ENCODE measurements around the gene ADAMTS15. TPM values are rescaled to one million over a fixed set of nuclear protein-coding genes. Genes with fewer than 3 reads are reported as not detected.

ADAMTS15 gene
- total RNA-seq, 2 donors from 2014 or later: 10.8 to 14.1 TPM

- Histone ChIP-seq H3K36me3 (no peaks in the 10 kb centered on the region), H3K27ac (no peak overlapping the region), H3K4me3 (no peak overlapping the region), H3K27me3 (replicated peaks; ENCODE audit: insufficient read depth) (no peaks in the 10 kb centered on the region), H3K4me1 (ENCODE audit: control insufficient read depth in 1 of 2, low read depth in 2 of 2) (peaks cover 0 to 19% of the 10 kb centered on the region in 2 donors), H3K9me3 (no peaks in the 10 kb centered on the region)
- TF ChIP-seq, protein P1, sequence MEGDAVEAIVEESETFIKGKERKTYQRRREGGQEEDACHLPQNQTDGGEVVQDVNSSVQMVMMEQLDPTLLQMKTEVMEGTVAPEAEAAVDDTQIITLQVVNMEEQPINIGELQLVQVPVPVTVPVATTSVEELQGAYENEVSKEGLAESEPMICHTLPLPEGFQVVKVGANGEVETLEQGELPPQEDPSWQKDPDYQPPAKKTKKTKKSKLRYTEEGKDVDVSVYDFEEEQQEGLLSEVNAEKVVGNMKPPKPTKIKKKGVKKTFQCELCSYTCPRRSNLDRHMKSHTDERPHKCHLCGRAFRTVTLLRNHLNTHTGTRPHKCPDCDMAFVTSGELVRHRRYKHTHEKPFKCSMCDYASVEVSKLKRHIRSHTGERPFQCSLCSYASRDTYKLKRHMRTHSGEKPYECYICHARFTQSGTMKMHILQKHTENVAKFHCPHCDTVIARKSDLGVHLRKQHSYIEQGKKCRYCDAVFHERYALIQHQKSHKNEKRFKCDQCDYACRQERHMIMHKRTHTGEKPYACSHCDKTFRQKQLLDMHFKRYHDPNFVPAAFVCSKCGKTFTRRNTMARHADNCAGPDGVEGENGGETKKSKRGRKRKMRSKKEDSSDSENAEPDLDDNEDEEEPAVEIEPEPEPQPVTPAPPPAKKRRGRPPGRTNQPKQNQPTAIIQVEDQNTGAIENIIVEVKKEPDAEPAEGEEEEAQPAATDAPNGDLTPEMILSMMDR (IDR thresholded peaks at IDR 0.05): no peak
- DNase-seq (ENCODE audit: low spot score) (no peak), ATAC-seq (ENCODE audit: insufficient number of reproducible peaks, low FRiP score, low read depth) (no peak)
Observed at GRCh38 chr11:130421697-130422096, 26.7 kb upstream of the ADAMTS15 start.

GRCh38 chr11:130422251-130422995 lies 26.0 kb upstream of the ADAMTS15 start:
- H3K4me1 ChIP-seq (ENCODE audit: control insufficient read depth in 1 of 2, low read depth in 2 of 2): peaks cover 0 to 26% of the 10 kb centered on the region in 2 donors
- no peak for ATAC-seq (ENCODE audit: insufficient number of reproducible peaks, low FRiP score, low read depth)

DNA sequence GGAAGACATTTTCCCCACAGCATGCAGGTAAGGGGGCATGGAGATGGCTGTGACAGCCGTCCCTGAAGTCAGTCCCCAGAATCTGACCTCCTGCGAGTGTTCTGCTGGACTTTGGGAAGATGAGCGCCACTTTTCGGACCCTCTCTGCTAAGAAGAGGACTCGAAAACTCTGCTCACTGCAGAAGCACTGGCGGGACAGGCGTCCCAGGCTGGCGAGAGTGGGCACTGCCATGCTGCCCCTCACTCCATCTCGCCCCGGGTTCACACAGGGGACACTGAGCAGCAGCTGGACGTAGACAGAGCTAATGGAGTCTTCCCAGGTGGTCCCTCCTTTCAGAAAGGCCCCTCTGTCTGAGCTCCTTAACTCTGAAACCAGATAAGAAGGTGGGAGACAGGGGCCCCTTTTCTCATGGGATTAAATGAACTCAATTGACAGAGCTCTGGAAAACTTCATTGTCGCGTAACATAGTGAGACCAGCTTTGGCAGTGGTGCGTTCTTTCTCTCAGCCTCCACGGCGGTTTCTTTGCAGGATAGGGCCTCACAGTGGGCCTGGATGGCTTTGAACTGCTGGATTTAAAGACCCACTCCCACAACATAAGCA lies 24.8 kb upstream of the ADAMTS15 start:
- no peak for ATAC-seq (ENCODE audit: insufficient number of reproducible peaks, low FRiP score, low read depth)
- no peak overlapping the region for H3K4me3 ChIP-seq
- no peaks in the 10 kb centered on the region for H3K36me3 ChIP-seq
- no peak for DNase-seq (ENCODE audit: low spot score)
- H3K27me3 ChIP-seq (replicated peaks; ENCODE audit: insufficient read depth): no peaks in the 10 kb centered on the region
- H3K9me3 ChIP-seq: no peaks in the 10 kb centered on the region
- H3K27ac ChIP-seq: no peak overlapping the region
- peaks cover 2 to 27% of the 10 kb centered on the region in 2 donors for H3K4me1 ChIP-seq (ENCODE audit: control insufficient read depth in 1 of 2, low read depth in 2 of 2)
- TF ChIP-seq, protein P1 (IDR thresholded peaks at IDR 0.05): no peak

More at GRCh38 chr11:130422251-130422995, 26.0 kb upstream of the ADAMTS15 start:
- DNase-seq (ENCODE audit: low spot score): no peak
- no peaks in the 10 kb centered on the region for H3K36me3 ChIP-seq
- TF ChIP-seq, protein P1 (IDR thresholded peaks at IDR 0.05): no peak
- no peaks in the 10 kb centered on the region for H3K27me3 ChIP-seq (replicated peaks; ENCODE audit: insufficient read depth)
- H3K4me3 ChIP-seq: no peak overlapping the region
- H3K27ac ChIP-seq: no peak overlapping the region
- H3K9me3 ChIP-seq: no peaks in the 10 kb centered on the region

- TF ChIP-seq, protein P1 (IDR thresholded peaks at IDR 0.05): no peak
- no peaks in the 10 kb centered on the region for H3K36me3 ChIP-seq
- peaks cover 4 to 32% of the 10 kb centered on the region in 2 donors for H3K4me1 ChIP-seq (ENCODE audit: control insufficient read depth in 1 of 2, low read depth in 2 of 2)
- no peaks in the 10 kb centered on the region for H3K27me3 ChIP-seq (replicated peaks; ENCODE audit: insufficient read depth)
- H3K4me3 ChIP-seq: no peak overlapping the region
- no peak overlapping the region for H3K27ac ChIP-seq
- H3K9me3 ChIP-seq: no peaks in the 10 kb centered on the region
- ATAC-seq (ENCODE audit: insufficient number of reproducible peaks, low FRiP score, low read depth) (no peak), DNase-seq (ENCODE audit: low spot score) (no peak)
Observed at GRCh38 chr11:130424613-130425140, 23.8 kb upstream of the ADAMTS15 start.

GRCh38 chr11:130425156-130425555 lies 23.3 kb upstream of the ADAMTS15 start:
- ATAC-seq (ENCODE audit: insufficient number of reproducible peaks, low FRiP score, low read depth): no peak
- Histone ChIP-seq H3K9me3 (no peaks in the 10 kb centered on the region), H3K27me3 (replicated peaks; ENCODE audit: insufficient read depth) (no peaks in the 10 kb centered on the region), H3K4me1 (ENCODE audit: control insufficient read depth in 1 of 2, low read depth in 2 of 2) (peaks cover 4 to 32% of the 10 kb centered on the region in 2 donors), H3K36me3 (no peaks in the 10 kb centered on the region), H3K4me3 (no peak overlapping the region), H3K27ac (no peak overlapping the region)
- no peak for DNase-seq (ENCODE audit: low spot score)
- TF ChIP-seq, protein P1 (IDR thresholded peaks at IDR 0.05): no peak

Data from thoracic aorta (tissue), 2 donors.